Activated B cell treated with CpG ODN at 0.5 μM for 24 hours (primary cell): Measurements from ENCODE around the gene REG4. TPM values are rescaled to one million over a fixed set of nuclear protein-coding genes. Genes with fewer than 3 reads are reported as not detected.
"Not testable (repeated sequence)": the region's sequence is repeated elsewhere in the genome, so short reads cannot be mapped to it uniquely, and the experiment has no call there.

Experiments used
- ATAC-seq: fragments of 200-7000 bp; cut with Tn5 transposase; one replicate; pipeline ENCODE4 v1.10.0; 2021; ENCODE audit warnings: low read depth, mild to moderate bottlenecking, moderate library complexity
- CTCF ChIA-PET: fragments of 350-600 bp; sonication (Branson Sonifier 250); formaldehyde crosslinking; loops from one replicate; lab custom pipeline; 2021; ENCODE audit warnings: antibody characterized with exemption; lab: Charles Lee
- POLR2A ChIA-PET: fragments of 350-600 bp; sonication (Branson Sonifier 250); formaldehyde crosslinking; loops from one replicate; lab custom pipeline; 2021; ENCODE audit warnings: antibody characterized with exemption; lab: Charles Lee
- DNase-seq: peaks from one replicate; pipeline ENCODE4 v3.0.0; 2022
- H3K27ac Mint-ChIP-seq: one replicate; pipeline ENCODE4 v1.8.0; 2020; ENCODE audit warnings: mixed read lengths
- H3K27me3 Mint-ChIP-seq: one replicate; pipeline ENCODE4 v1.8.0; 2021; ENCODE audit warnings: mixed read lengths
- H3K36me3 Mint-ChIP-seq: one replicate; pipeline ENCODE4 v1.8.0; 2021; ENCODE audit warnings: low read depth, mixed read lengths
- H3K4me1 Mint-ChIP-seq: one replicate; pipeline ENCODE4 v1.8.0; 2021; ENCODE audit warnings: mixed read lengths
- H3K4me3 Mint-ChIP-seq: one replicate; pipeline ENCODE4 v1.8.0; 2020; ENCODE audit warnings: mild to moderate bottlenecking, mixed read lengths
- H3K9me3 Mint-ChIP-seq: one replicate; pipeline ENCODE4 v1.8.0; 2020; ENCODE audit warnings: mixed read lengths
- intact Hi-C: fragments of 100-400 bp; cut with micrococcal nuclease; formaldehyde crosslinking; loops from one replicate; pipeline ENCODE4 v1.15.1; 2024
- total RNA-seq: library from RNA; stranded (reverse); gene quantifications from 2 replicates; pipeline ENCODE4 v1.2.3, GENCODE V29; 2022
- TF ChIP-seq, protein P1 (sequence below): fragments of 200-600 bp; IDR thresholded peaks from one replicate; pipeline ENCODE4 v1.8.0; 2022; ENCODE audit warnings: antibody characterized with exemption, mild to moderate bottlenecking

REG4 gene
- total RNA-seq, 1 donor from 2014 or later: not detected

DNA sequence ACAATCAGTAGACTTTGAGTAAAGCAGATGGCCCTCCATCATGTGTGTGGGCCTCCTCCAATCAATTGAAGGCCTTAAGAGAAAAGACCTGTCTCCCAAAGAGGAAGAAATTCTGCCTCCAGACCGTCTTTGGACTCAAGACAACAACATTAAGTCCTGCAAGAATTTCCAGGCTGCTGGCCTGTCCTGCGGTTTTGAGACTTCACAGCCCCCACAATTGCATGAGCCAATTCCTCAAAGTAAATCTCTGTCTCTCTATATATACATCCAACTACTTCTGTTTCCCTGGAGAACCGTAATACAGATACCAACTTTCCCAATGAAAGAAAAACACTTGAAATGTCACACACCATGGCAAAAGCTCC is 16.4 kb downstream of the REG4 start:
- intact Hi-C loops: no loop called here
- POLR2A ChIA-PET: no interaction called here
- CTCF ChIA-PET: interaction anchor here (1.8 kb wide), 1 partner anchor 14 kb away, joined by 9 read pairs; no protein-coding TSS in a partner anchor
- TF ChIP-seq, protein P1, sequence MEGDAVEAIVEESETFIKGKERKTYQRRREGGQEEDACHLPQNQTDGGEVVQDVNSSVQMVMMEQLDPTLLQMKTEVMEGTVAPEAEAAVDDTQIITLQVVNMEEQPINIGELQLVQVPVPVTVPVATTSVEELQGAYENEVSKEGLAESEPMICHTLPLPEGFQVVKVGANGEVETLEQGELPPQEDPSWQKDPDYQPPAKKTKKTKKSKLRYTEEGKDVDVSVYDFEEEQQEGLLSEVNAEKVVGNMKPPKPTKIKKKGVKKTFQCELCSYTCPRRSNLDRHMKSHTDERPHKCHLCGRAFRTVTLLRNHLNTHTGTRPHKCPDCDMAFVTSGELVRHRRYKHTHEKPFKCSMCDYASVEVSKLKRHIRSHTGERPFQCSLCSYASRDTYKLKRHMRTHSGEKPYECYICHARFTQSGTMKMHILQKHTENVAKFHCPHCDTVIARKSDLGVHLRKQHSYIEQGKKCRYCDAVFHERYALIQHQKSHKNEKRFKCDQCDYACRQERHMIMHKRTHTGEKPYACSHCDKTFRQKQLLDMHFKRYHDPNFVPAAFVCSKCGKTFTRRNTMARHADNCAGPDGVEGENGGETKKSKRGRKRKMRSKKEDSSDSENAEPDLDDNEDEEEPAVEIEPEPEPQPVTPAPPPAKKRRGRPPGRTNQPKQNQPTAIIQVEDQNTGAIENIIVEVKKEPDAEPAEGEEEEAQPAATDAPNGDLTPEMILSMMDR: no peak
- Mint-ChIP-seq H3K4me1 (no peaks in the 10 kb centered on the region), H3K9me3 (no peaks in the 10 kb centered on the region), H3K27me3 (peaks cover 14% of the 10 kb centered on the region), H3K27ac (no peak overlapping the region), H3K4me3 (no peak overlapping the region), H3K36me3 (no peaks in the 10 kb centered on the region)
- ATAC-seq: no peak
- DNase-seq: no peak

DNA sequence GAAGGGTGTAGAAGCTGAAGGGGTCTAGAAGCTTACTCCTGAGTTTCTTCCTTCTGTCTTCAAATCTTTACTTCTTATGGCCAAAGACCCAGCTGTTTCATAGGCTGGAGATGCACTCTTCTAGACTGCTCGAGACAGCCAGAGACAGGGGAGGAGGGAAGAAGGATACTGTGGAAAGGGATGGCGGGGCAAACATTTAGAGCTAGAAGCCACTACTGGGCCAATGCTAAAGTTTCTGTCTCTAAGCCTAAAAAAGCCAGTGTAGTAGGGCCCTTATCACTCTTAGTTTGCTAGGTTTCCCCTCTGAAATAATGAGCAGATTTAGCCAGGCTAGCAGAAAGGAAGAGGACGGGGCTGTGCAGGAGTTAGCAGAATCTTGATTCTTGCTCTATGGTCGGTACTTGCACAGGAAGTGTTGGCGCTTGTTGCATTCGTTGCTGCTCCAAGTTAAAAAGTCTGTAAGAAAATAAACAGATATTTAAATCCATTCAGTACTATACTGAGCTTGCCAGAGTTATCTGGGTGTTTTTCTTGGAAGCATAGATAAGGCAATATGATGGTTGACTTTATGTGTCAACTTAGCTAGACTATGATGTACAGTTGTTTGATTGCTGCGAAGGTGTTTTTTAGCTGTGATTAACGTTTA is 16.9 kb downstream of the REG4 start:
- ATAC-seq (no peak), DNase-seq (no peak)
- POLR2A ChIA-PET: no interaction called here
- CTCF ChIA-PET: interaction anchor here (1.8 kb wide), 1 partner anchor 14 kb away, joined by 9 read pairs; no protein-coding TSS in a partner anchor
- H3K9me3 Mint-ChIP-seq: no peaks in the 10 kb centered on the region
- intact Hi-C loops: no loop called here
- H3K36me3 Mint-ChIP-seq: no peaks in the 10 kb centered on the region
- H3K4me3 Mint-ChIP-seq: no peak overlapping the region
- H3K27ac Mint-ChIP-seq: no peak overlapping the region
- TF ChIP-seq, protein P1: no peak
- H3K4me1 Mint-ChIP-seq: no peaks in the 10 kb centered on the region
- H3K27me3 Mint-ChIP-seq: peaks cover 14% of the 10 kb centered on the region

DNA sequence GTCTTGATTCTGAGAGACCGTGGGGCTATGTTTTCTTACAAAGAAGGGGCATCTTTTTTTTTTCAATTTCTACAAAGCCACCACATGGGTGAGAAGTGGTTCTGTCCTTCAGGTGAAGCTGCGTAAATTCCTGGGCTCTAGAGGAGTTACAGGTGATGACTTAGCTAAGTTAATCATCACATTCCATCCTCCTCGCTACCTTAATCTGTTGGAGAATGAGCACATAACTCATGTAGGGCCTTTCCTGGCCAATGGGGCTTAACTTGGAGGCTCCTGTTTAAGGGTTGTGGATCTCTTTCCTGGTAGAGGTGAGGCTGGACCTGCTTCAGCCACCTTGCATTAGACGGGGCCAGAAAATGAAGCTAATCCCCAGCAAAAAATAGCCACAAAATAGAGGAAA is 19.9 kb downstream of the REG4 start:
- H3K36me3 Mint-ChIP-seq: no peaks in the 10 kb centered on the region
- ATAC-seq (no peak), DNase-seq (no peak)
- TF ChIP-seq, protein P1: no peak
- no peak overlapping the region for H3K27ac Mint-ChIP-seq
- no peaks in the 10 kb centered on the region for H3K9me3 Mint-ChIP-seq
- no peak overlapping the region for H3K4me3 Mint-ChIP-seq
- peaks cover 14% of the 10 kb centered on the region for H3K27me3 Mint-ChIP-seq
- CTCF ChIA-PET: no interaction called here
- POLR2A ChIA-PET: no interaction called here
- no peaks in the 10 kb centered on the region for H3K4me1 Mint-ChIP-seq
- intact Hi-C loops: no loop called here

DNA sequence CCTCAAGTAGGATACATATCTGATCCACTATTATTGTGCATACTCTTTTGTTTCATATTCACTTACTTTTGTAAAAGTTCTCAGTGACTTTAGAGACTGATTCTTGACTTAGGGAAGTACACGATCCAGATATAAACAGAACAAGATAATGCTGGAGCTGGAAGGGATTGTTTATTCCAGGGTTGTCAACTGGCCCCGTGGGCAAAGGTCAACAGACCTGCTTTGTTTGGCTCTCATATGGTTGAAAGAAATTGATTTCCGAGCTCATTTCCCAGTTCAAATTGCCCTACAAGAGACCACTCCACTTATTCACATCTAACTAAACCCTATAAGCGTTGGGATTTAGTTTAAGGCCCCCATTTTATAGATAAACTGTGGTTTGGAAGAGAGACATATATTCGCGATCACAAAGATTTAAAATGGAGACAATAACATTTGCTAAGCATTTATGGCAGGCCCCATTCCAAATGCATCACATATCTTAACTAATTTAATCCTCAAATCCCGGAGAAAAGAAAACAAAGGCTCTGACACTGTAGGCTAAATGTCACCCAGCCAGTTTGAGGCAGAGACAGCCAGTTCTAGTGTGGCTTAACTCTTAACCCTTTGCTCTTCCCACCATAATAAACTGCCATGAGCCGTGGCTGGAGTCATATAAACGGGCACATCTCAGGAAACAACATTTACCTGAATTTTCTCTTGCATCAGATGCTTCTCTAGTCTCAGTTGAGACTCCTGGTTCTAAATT is 20.6 kb downstream of the REG4 start:
- CTCF ChIA-PET: no interaction called here

DNA sequence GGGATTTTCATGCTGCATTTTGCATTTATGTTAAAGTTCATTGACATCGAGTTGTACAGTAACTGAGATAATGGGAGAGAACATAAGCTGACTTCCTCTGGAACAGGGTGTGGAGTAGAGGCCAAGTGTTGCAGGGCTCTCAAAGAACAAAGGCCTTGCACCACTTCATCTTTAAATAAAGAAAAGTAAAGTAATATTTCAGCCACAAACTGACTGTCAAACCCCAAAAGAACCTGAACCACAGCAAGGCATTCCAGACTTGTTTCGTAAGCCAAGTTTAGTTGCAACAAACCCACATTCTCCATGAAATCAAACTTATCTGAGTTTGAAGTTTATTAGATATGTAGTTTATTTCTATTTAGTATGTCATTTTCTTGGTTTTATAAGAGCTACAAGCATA is 23.5 kb downstream of the REG4 start:
- ATAC-seq (no peak), DNase-seq (no peak)
- H3K27me3 Mint-ChIP-seq: peaks cover 22% of the 10 kb centered on the region
- no peaks in the 10 kb centered on the region for H3K4me1 Mint-ChIP-seq
- TF ChIP-seq, protein P1: no peak
- POLR2A ChIA-PET: no interaction called here
- H3K9me3 Mint-ChIP-seq: no peaks in the 10 kb centered on the region
- CTCF ChIA-PET: no interaction called here
- H3K36me3 Mint-ChIP-seq: no peaks in the 10 kb centered on the region
- H3K27ac Mint-ChIP-seq: no peak overlapping the region
- intact Hi-C loops: no loop called here
- no peak overlapping the region for H3K4me3 Mint-ChIP-seq

More for the DNA sequence above, 20.6 kb downstream of the REG4 start:
- ATAC-seq (no peak), DNase-seq (no peak)
- POLR2A ChIA-PET: no interaction called here
- Mint-ChIP-seq H3K27ac (no peak overlapping the region), H3K36me3 (no peaks in the 10 kb centered on the region), H3K27me3 (peaks cover 17% of the 10 kb centered on the region), H3K4me1 (no peaks in the 10 kb centered on the region), H3K4me3 (no peak overlapping the region), H3K9me3 (no peaks in the 10 kb centered on the region)
- TF ChIP-seq, protein P1: no peak
- intact Hi-C loops: no loop called here

DNA sequence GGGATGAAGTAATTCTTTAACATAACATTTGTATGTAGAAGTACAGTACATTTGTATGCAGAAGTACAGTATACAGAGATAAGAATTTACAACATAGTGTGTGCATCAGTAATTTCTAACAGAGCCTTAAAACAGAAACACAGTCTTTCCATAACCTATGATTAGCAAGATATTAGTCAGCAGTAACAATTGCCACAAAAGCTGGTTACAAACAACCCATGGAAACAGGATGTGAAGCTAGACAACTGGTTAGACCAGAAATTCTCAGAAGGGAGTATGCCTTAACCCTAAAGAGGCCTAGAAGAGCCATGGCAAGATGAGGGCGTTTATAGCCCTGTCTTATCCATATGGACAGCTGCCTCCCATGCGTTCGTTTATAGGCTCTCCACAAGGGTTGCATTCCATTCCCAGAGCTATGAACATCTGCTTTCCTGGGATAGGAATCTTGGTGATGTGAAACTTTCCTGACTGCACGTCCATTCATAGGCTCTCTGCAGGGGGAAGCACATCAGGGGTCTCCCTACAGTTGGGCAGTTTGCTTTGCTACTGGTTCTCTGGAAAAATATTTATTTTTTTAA is 24.7 kb downstream of the REG4 start:
- H3K36me3 Mint-ChIP-seq, ATAC-seq, POLR2A ChIA-PET, CTCF ChIA-PET, intact Hi-C loops, H3K4me1 Mint-ChIP-seq, DNase-seq, H3K27ac Mint-ChIP-seq, H3K4me3 Mint-ChIP-seq, H3K9me3 Mint-ChIP-seq: not testable (repeated sequence)
- peaks cover 16% of the 10 kb centered on the region for H3K27me3 Mint-ChIP-seq

DNA sequence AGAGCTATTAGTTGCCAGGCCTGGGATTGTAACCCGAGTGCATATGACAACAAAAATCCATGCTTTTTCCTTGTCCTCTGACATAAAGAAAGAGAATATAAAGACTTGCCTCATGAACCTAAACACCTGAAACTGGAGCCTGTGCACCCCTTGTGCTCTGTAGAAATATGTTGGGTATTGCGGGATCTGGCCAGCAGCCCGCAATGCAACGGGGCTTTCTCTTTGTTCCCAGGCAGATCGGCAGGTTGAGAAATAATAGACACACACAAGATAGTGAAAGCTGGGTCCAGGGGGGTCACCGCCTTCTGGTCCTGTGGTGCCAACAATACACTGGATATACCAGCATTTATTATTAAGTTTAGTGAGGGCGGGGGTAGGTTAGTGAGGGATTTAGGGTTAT is 25.2 kb downstream of the REG4 start:
- ATAC-seq, CTCF ChIA-PET, H3K27ac Mint-ChIP-seq, H3K4me1 Mint-ChIP-seq, H3K9me3 Mint-ChIP-seq, DNase-seq, H3K36me3 Mint-ChIP-seq, intact Hi-C loops, POLR2A ChIA-PET, H3K4me3 Mint-ChIP-seq: not testable (repeated sequence)
- H3K27me3 Mint-ChIP-seq: peaks cover 16% of the 10 kb centered on the region
